GF-D8 (cell line): Measurements from ENCODE around the gene PDZRN3.

Experiments used
- DNase-seq: peaks from one replicate; lab custom pipeline; 2025; lab: John Stamatoyannopoulos, UW

Gene PDZRN3

DNA sequence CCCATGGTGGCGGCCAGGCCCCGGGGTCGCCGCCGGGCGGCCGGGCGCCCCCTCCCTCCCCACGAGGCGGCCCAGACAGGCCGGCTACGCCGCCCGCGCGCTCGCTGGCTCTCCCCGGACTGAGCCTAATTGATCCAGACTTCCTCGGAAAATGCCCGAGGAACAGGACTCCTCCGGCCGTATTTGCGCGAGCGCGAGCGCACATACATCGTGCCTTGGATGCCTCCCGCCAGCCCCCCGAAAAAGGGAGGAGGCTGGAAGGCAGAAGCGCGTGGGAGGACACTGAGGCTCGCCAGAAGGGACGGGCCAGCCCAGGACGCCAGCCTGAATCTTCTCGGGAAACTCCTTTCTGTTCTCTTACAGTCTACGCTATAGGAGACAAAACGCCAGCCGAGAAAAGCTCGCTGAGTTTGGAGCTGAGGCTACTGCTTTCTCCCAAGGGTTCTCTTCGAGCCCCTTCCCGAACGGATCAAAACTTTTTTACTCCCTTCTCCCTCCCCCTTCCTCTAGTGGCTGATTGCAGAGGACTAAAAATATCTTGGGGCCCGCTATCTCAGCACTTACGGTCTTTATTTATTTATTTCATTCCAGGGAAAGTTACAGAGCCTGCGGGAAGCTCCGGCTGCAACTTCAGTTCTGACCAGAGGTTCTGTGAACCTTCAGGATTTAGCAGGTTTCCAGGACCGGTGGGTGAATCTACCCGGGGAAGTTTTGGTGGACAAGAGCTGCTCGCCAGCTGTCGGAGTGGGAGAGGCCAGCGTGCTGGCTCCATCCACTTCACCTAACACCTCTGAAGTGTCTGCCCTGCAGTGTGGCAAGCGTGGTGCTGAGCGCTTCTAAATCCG is at the start of gene PDZRN3:
TSS of gene PDZRN3 (minus strand) at position 121 of the 845 bp plus-strand sequence.
- no peak for DNase-seq

DNA sequence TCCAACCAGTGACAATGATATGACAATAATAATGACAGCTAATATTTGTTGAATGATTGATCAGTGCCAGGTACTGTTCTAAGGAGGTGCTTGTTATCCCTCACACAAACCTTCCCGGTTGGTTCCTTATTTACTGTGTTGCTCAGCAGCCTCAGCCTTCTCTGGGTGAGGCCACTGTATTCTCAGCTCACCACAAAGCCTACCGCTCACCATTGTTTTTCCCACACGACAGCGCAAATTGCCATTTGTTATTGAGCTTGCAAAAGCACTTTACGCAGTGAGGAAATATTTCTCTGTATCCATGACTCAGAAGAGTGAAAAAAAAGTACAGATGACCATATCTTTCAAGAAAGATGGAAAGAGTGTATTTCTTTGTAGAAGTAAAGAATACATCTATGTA is 49.5 kb upstream of the PDZRN3 start:
- no peak for DNase-seq

DNA sequence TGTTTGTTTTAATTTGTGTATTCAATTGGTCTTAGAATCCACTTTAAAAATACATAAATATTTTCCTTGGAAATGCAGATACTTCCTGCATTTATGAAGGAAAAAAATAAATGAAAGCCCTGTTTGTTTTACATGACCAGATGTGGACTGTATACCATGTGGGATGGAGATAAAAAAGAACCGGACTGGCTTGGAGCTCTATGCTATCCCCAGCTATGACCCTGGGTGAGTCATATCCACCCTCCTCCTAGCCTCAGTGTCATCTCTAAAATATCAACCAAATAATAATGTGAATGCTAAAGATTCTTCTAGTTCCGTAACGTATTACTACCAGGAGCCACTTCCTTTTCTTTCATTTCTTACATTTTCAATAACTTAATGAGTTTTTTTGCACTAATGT is 44.5 kb upstream of the PDZRN3 start:
- no peak for DNase-seq

DNA sequence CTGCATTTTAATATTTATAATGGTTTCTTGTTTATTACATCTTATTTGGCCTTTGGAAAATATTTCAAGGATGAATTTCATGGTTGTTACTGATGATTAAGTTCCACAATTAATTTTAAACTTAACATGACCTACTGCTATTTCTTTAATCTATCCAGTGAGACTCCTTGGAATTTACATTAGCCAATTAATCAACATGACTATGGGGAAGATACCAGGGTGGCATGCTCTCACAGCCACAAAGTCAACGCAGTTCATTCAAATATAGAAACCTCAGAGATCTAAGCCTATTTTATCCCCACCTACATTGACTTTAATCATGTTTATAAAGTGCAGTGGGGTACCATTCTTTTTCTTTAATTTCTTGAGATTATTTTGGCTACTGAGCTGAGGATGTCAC is 43.6 kb upstream of the PDZRN3 start:
- DNase-seq: no peak

DNA sequence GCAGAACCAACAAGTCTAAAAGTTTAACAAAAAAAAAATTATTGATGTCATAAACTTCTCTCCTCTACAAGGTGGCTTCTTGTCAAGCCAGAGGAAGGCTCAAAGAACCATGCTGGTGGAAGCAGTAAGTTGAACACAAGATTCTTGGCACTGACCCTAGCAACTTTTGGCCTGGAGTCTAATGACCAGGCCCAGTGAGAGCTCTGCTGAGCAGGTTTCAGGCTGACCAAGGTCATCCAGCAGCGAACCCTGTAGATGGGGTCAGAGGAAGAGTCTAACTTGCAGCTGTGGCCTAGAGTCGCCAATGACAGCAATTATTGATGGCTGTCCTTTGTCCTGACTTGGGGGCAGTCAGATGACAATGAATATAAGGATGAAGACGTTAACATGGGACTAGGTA is 43.1 kb upstream of the PDZRN3 start:
- DNase-seq: no peak

DNA sequence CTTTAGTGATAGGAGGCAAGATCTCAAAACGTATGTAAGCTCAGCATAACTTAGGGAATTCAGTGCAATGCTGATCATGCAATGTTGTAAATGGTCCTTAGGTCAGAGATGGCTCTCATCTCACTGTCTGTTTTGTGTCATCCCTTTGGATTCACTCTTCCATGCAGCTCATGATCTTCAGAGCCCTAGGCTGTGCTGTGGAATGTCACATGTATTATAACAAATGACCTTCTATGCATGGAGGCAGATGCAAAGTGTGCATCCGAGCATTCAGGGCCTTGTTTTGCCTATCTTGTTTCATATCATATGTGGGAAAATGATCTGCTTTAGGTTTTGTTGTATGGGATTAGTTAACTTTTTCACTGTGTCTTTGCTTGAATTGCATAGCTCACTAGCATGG is 40.5 kb upstream of the PDZRN3 start:
- no peak for DNase-seq

DNA sequence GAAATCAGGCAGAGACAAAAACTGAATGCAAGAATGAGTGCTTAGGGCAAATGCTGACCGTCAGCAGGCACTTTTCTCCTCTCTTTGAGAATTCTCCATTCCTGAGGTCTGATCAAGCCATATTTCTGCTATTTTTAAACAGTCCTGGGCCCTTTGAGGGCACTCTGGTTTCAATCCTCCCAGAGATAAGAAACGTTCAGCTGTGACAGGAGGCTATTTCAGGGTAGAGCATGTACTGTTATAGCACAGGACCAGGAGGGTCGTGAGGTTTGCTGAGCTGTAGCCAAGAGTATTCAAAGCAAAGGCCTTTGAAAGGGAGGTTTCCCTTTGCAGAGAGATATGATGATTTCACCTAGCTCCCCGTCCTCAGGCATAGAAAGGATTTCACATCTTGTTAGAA is 39.6 kb upstream of the PDZRN3 start:
- no peak for DNase-seq

DNA sequence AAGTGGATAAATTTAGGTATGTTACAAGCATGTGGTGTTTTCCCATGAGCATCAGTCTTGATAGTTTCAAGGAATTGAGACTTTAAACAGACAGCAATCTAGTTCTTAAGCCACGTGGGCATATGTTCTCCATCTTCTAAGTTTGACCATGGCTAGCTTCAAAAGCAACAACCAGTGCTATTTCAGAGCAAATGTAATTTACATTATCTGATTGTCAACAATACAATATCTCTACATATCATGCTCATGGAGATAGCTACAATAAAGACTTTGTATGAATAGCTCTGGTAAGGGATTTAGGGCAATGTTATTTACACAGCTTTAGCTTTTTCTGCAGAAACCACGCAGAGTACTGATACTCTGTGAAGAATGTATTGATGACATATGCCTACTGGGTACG is 38.8 kb upstream of the PDZRN3 start:
- no peak for DNase-seq

DNA sequence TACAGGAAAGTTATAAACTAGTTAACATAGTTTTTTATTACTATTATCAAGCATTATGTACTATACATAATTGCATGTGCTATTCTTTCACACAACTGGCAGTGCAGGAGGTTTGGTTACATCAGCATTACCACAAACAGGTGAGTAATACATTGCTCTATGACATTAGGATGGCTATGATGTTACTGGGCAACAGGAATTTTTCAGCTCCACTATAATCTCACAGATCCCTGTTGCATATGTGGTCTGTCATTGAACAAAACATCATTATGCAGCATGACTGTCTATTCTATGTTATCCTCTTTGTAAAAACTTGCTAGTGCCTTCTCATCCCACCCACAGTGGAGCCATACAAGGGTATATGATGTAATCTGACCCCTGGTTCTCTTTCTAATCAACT is 36.5 kb upstream of the PDZRN3 start:
- DNase-seq: no peak

DNA sequence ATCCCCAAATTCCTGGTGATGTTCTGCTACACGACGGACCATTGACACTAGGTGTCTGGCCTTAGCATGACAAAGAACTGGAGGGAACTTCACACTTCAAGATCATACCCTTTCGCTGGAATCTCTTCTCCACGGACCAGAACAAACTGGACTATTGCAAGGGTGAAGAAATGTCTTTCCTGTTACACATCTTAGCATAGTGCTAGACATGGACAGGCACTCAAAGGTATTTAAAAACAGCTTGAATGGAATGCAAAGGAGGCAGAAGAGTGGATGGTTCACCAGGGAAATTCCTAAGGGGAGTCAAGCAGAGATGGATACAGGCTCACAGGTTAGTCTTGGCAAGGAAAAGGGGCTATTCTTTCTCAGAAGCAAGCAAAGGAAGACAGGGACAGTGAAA is 33.5 kb upstream of the PDZRN3 start:
- no peak for DNase-seq

DNA sequence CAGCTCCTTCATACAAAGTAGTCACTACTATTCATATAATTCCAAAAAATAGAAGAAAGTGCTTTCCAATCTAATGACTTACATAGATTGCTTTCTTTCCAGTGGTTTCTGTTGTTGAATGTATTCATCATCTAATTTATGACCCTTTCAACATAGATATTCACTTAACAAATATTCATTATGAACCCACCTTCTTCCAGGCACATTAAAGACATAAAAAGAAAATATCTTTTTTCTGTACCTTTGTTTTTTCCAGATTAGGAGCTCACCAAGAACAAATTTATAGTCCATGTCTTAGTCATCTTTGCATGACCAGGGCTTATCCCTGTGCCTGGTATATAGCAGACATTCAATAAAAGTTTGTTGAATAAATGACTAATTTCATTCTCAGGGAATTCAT is 32.4 kb upstream of the PDZRN3 start:
- no peak for DNase-seq

DNA sequence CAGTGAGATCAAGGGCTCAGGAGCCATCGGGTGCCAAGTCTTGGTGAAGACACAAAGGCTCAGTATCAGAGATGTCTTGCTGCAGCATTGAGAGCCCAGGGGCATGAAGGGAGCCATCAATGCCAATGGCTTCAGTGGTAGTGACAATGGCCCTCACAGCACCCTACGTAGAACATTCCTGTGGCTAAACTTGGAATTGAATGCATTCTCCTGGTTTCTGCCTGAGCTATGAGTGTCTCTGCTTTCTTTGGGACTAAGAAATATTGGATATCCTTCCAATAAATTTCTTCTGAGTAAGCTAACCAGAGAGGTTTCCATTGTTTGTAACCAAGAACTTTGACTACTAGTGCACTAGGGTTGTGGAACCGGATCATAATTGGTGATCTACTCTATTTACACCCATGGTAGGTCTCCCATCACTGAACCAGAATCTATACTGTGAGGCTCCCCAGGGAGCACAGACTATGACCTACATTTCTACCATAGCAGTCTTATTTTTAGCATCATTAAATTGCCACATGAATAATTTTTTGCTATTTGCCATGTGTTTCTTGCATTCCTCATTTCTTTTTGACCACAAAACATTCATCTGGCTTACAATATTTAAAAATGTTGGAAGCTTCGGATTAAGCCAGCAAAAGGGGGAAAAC is 31.6 kb upstream of the PDZRN3 start:
- no peak for DNase-seq

DNA sequence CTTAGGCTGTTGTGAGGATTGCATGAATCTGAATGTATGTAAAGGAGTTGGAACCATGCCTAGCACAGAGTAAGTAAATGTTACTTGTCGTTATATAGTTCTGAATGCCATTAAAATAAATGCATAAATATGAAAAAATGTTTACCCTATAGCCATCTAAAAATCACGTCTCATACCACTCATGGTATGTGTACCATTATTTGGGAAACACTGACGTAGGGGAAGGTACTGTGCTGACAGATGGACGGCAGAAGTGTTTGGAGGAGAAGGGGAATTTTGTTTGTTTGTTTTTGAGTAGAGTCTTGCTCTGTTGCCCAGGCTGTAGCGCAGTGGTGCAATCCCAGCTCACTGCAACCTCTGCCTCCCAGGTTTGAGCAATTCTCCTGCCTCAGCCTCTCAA is 30.5 kb upstream of the PDZRN3 start:
- DNase-seq: no peak

DNA sequence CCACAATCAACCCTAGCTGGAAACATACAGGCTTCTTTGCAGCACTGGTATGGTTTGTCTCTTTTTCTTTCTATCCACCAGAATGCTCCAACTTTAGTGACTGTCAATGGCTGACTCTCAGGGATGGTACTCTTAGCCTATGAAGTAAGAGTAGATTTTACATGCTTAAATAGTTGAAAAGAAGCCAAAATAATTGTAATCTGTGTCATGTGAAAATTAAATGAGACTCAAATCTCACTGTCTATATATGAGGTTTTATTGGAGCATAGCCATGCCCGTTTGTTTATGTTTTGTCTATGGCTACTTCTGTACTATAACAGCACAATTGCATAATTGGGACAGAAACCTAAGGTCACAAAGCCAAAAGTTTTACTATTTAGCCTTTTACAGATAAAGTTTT is 29.1 kb upstream of the PDZRN3 start:
- DNase-seq: no peak

DNA sequence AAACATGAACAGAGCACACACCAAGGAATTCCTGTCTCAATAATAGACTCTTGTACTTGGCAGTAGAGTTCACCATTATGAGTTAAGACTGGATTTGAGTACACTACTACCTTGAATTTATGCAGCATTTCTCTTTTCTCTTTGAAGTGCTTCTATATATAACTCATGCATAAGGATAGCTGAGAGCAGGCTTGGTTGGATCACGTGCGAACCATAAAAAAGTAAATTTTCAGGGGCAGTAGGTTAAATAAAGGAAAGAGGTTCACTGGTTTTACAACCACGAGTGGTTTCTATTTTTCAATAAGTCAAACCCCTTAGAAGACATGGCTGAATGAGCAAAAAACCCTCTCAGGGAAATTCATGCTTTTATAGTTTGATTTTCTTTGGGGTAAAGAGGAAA is 28.6 kb upstream of the PDZRN3 start:
- DNase-seq: no peak

DNA sequence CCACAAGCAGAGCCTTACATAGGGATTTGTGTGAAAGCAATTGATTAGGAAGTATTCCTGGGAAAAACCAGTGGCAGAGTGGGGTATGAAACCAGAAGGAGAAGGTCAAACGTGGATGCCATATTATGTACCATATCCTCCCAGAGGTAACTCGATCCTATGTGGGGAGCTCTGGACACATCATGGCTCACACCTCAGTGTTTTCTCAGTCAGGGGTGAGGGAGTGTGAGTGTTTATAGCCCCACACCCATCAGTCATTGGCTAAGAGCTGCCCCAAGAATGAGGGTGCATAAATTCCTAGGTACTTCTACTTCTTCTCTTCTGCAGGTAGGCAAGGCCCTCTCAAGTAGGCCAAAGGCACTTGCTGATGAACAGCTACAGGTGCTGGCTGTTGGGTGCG is 28.2 kb upstream of the PDZRN3 start:
- DNase-seq: no peak

DNA sequence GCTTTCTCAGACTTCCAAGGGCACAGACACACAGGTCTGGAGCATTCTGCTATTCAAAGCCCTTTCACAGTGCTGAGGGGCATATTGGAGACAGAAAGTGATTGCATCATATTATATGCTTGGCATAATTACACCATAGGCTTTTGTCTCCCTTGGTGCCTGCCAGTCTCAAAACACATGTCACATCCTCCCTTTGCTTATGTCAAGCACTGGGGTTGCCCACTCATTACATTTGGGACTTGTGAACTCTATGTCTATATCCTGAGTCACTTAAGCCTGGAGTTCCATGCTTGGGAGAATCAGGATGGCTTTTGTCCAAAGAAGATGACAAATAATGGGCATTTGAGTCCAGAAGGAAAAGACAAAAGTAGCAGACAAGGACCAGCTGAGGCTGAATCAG is 12.3 kb upstream of the PDZRN3 start:
- no peak for DNase-seq

DNA sequence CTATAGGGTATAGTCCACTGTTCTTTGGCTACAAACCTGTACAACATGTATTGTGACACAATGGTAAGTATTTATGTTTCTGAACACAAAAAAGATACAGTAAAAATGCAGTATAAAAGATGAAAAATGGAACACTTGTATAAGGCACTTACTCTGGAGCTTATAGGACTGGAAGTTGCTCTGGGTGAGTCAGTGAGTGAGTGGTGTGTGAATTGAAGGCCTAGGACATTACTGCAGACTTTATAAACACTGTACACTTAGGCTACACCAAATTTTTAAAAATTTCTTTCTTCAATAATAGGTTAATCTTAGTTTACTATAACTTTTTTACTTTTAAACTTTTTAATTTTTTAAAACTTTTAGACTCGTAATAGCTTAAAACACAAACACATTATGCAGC is 10.5 kb upstream of the PDZRN3 start:
- no peak for DNase-seq

DNA sequence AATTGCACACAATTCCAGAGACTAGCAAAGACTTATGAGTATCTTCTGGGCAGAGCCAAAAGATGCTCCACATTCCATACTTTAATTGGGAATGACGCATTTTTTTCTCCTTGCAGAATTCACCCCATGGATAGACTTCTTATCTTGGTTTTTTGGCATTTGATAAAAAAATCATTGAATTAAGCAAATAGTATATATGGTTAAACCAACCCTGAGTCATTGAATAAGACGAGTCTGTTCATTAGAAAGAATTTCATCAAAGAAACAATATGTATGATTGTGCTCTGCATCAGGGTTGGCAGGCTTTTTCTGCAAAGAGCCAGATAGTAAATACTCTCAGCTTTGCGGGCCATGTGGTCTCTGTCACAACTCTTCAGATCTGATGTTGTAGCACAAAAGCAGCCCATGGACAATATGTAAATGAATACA is 9.2 kb upstream of the PDZRN3 start:
- no peak for DNase-seq

DNA sequence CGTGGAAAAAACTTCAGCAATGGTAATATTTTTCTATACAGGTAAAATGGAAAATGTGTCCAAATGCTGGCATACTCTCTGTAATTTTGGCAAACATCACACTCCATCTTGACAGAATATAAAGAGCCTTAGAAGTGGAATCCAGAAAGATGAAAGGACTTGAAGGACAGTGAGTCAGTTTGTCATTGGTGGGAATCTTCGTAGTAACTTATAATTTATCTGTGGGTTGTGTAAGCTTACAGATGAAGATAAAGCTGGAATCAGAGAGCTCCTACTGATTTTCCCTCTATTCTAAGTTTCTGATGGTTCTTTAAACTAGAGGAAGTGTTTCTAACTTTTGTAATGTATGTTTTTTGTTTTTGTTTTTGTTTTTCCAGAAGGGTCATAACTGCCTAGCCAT is 8.7 kb upstream of the PDZRN3 start:
- DNase-seq: no peak

DNA sequence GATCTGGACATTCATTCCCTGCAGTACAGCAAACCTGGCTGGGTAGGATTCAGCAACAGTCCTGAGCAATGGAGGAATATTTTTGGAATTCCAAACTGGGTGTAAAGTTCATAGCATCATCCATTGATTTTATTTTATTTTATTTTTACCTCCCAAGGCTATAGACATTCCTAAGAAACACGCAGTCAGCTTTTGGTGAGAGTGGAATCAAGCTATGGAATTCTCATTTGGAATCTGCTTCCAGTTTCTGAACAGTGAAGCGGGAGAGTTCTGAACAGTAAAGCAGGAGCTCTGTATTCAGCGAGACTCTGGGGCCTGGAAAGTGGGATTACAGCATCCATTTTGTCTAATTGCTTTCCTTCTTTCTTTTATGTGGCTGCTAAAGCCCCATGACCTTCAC is 1.4 kb upstream of the PDZRN3 start:
- DNase-seq: no peak

DNA sequence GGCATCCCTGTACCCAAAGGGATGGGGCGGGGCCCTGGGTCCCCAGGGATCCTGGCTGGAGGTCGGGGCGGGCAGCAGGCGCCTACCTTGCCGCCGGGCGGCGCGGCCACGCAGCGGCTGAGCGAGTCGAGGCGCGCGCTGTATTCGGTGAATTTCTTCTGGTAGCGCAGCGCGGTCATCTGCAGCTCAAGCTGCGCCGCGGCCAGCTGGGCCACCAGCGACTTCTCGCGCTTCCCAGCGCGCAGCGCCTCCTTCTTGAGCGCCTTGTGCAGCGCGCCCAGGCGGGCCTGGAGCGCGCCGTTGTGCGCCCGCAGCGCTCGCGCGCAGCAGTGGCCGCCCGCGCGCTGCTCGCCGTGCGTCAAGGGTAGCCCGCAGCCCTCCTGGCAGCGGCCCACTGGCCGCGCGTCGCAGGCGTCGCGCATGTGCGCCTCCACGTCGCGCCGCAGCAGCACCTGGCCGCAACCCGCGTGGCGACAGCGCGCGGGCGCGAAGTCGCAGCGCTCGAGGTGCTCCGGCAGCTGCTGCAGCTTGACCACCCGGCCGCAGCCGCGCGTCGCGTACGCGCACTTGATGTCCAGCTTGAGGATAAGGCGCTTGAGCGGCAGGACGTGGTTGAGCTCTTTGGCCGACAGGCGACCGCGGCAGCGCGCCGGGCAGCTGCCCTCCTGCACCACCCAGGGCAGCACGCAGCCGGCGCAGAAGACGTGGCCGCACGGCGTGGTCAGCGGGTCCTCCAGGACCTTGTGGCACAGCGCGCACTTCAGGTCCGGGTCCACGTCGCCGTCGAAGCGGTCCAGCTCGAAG is 522 bp downstream of the PDZRN3 start:
- DNase-seq: no peak

DNA sequence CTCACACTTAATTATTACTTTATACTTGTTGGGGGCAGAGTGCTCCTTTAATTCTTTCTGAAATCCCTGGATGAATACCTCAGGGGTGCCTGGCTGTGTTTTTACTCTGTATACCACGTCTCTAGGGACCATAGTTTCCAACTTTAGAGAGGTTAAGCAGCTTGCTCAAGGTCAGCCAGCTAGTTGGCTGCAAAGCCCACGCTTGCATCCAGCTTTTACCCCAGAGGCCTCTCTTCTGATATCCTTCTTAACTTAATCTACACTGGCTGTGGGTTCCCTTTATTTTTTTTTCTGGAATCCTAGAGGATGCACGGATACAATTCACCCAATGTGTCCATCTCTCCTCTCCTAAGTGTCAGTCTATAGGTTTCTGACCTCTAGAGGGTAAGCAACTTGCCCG is 1.4 kb downstream of the PDZRN3 start:
- DNase-seq: no peak
